Suprapubic skin (tissue), 4 donors: ENCODE data around the gene ARHGAP29.
"Not testable (repeated sequence)": the region's sequence is repeated elsewhere in the genome, so short reads cannot be mapped to it uniquely, and the experiment has no call there.

ENCODE experiments used
- CTCF ChIP-seq, 2 donors: fragments of 200-600 bp in 1 of 2; fragments of 450-650 bp in 1 of 2; sonication (generic) in 1 of 2; IDR thresholded peaks; one replicate each; pipeline ENCODE4 v1.5.1; 2016 to 2019; ENCODE audit warnings: antibody characterized with exemption in 2 of 2, mild to moderate bottlenecking in 1 of 2, moderate library complexity in 1 of 2
- EP300 ChIP-seq: sonication (generic); formaldehyde crosslinking; IDR thresholded peaks from one replicate; pipeline ENCODE4 v1.6.1; 2017; ENCODE audit warnings: antibody characterized with exemption
- POLR2A ChIP-seq, 2 donors: fragments of 450-650 bp; IDR thresholded peaks; one replicate each; pipeline ENCODE4 v1.6.1; 2017; ENCODE audit warnings: antibody characterized with exemption in 2 of 2, mild to moderate bottlenecking in 2 of 2, moderate library complexity in 2 of 2
- POLR2AphosphoS5 ChIP-seq, 3 donors: sonication (generic); formaldehyde crosslinking; IDR thresholded peaks; one replicate each; pipeline ENCODE4 v1.6.1; 2017; ENCODE audit warnings: antibody characterized with exemption in 3 of 3

GRCh38 chr1:94164121-94164520 is 73.3 kb downstream of the ARHGAP29 start:
- not testable (repeated sequence) for TF ChIP-seq CTCF (IDR thresholded peaks at IDR 0.05); POLR2AphosphoS5 (IDR thresholded peaks at IDR 0.05); POLR2A (IDR thresholded peaks at IDR 0.05); EP300
